Pancreas (tissue), 10 donors: ENCODE measurements around the gene IFTAP. TPM values are rescaled to one million over a fixed set of nuclear protein-coding genes. Genes with fewer than 3 reads are reported as not detected.

Source experiments
- ATAC-seq, 4 donors: fragments of 200-7000 bp; cut with Tn5 transposase; one replicate each; pipeline versions ENCODE4 v1.8.0 to v1.9.1; 2020; ENCODE audit warnings: mild to moderate bottlenecking in 4 of 4, moderate library complexity in 4 of 4
- DNase-seq, 6 donors: peaks; one replicate each; pipeline ENCODE4 v3.0.0-alpha.2; 2020
- FAIRE-seq: peaks from 2 replicates; lab custom pipeline; 2012; peaks lifted over from hg19 to GRCh38; lab: Jason Lieb, UNC
- H3K27ac ChIP-seq, 4 donors: fragments of 200-600 bp; sonication (generic); 1 replicate in 3 of 4; 2 replicates in 1 of 4; pipeline versions ENCODE4 v1.5.0 to v1.8.0; 2020
- H3K27me3 ChIP-seq, 4 donors: fragments of 200-600 bp; one replicate each; pipeline ENCODE4 v1.8.0; 2021
- H3K36me3 ChIP-seq, 3 donors: fragments of 200-600 bp; sonication (generic) in 1 of 3; one replicate each; pipeline versions ENCODE4 v1.5.0 to v1.8.0; 2020 to 2021
- H3K4me1 ChIP-seq, 3 donors: fragments of 200-600 bp; one replicate each; pipeline ENCODE4 v1.8.0; 2021
- H3K4me3 ChIP-seq, 4 donors: fragments of 200-600 bp; sonication (generic) in 2 of 4; one replicate each; pipeline versions ENCODE4 v1.5.0 to v1.8.0; 2020 to 2021
- H3K9me3 ChIP-seq, 4 donors: fragments of 200-600 bp; one replicate each; pipeline ENCODE4 v1.8.0; 2021
- CTCF ChIP-seq, 4 donors: fragments of 200-600 bp; sonication (generic) in 3 of 4; IDR thresholded peaks; one replicate each; pipeline versions ENCODE4 v1.5.0 to v1.8.0; 2021; ENCODE audit warnings: antibody characterized with exemption in 4 of 4
- WGBS, 2 donors: extraction: QIAGEN DNeasy Blood & Tissue Kit; methylation state at CpG; one replicate each; pipeline ENCODE4 v1.1.7; 2013; 5-methylcytosine and 5-hydroxymethylcytosine counted together
- intact Hi-C, 3 donors: fragments of 100-400 bp; cut with DNase I; formaldehyde crosslinking; loops; one replicate each; pipeline versions ENCODE4 v1.11.1 to v1.14.2; 2022
- polyA plus RNA-seq, 2 donors: library from polyadenylated mRNA; stranded (reverse); fragments of 200-250 nt; gene quantifications; one replicate each; pipeline ENCODE4 v1.2.3, GENCODE V29; 2013
- total RNA-seq, 6 donors: library from RNA; stranded (reverse); fragmentation: NEBNext Ultra II Directional in 4 of 6; extraction: Animal tissue kit (Norgen Biotek cat#: 25700) in 4 of 6; gene quantifications; one replicate each; pipeline versions ENCODE4 v1.2.1 to v1.2.4, GENCODE V29; 2021 to 2023
- donor health status: healthy with polysubstance abuse.
- donor health status: DM: no; HTN: no; CAD: no; lungs with moderate emphysema.
- donor health status: DM: no; HTN: no; CAD: no.
- donor health status: control.
- donor health status: control.
- donor health status: Bipolar disorder and iron deficiency.
- donor health status: DM: yes; HTN: yes; CAD: no.
- donor health status: DM: no; HTN: no; CAD: no.
- donor health status: DM: no; HTN: no; CAD: no.
- donor health status: DM: yes; HTN: yes; CAD: no.

The IFTAP gene
- total and polyA plus RNA-seq, 8 donors, result 4.2 to 14.4 (median 7.8) TPM

- no peaks in the 10 kb centered on the region for H3K27me3 ChIP-seq
- peak in 3 of 4 donors; percentile 32 to 49 (median 44) for TF ChIP-seq CTCF (IDR thresholded peaks at IDR 0.05)
- H3K27ac ChIP-seq, result no peak overlapping the region
- 1 to 3% methylated on average over 15 of the region's 15 CpGs for WGBS, 2 donors
- no peaks in the 10 kb centered on the region for H3K4me1 ChIP-seq
- H3K4me3 ChIP-seq, result peak overlapping the region in 2 of 4 donors; percentile 32 to 38
- no peaks in the 10 kb centered on the region for H3K36me3 ChIP-seq
- ATAC-seq (peak; percentile 82 to 98 (median 94)), FAIRE-seq (peak; percentile 61), DNase-seq (peak in 3 of 6 donors; percentile 34 to 63 (median 35))
- H3K9me3 ChIP-seq, result no peaks in the 10 kb centered on the region
- intact Hi-C loops, result loop anchor here in 2 of 3 donors (5.0 to 10.0 kb wide), 3 partner anchors 58 to 180 kb away; no protein-coding TSS in a partner anchor
Observed at GRCh38 chr11:36564376-36565030, 29.8 kb upstream of the IFTAP start.

GRCh38 chr11:36565031-36565610 is 29.2 kb upstream of the IFTAP start:
- no peak for DNase-seq
- no peaks in the 10 kb centered on the region for H3K36me3 ChIP-seq
- ATAC-seq, result peak in 1 of 4 donors; percentile 24
- intact Hi-C loops, result loop anchor here in 2 of 3 donors (5.0 to 10.0 kb wide), 3 partner anchors 57 to 180 kb away; no protein-coding TSS in a partner anchor
- no peak overlapping the region for H3K27ac ChIP-seq
- H3K4me1 ChIP-seq, result no peaks in the 10 kb centered on the region
- TF ChIP-seq CTCF (IDR thresholded peaks at IDR 0.05), result no peak
- H3K4me3 ChIP-seq, result peak overlapping the region in 2 of 4 donors; percentile 32 to 38
- WGBS, 2 donors, result 46 to 48% methylated on average over 6 of the region's 6 CpGs
- H3K9me3 ChIP-seq, result no peaks in the 10 kb centered on the region
- no peaks in the 10 kb centered on the region for H3K27me3 ChIP-seq
- no peak for FAIRE-seq

GRCh38 chr11:36566407-36567053 is 27.8 kb upstream of the IFTAP start:
- Histone ChIP-seq H3K9me3 (no peaks in the 10 kb centered on the region), H3K27me3 (no peaks in the 10 kb centered on the region), H3K4me3 (no peak overlapping the region), H3K27ac (no peak overlapping the region), H3K36me3 (no peaks in the 10 kb centered on the region), H3K4me1 (no peaks in the 10 kb centered on the region)
- intact Hi-C loops, result loop anchor here in 2 of 3 donors (5.0 to 10.0 kb wide), 3 partner anchors 56 to 178 kb away; no protein-coding TSS in a partner anchor
- no peak for DNase-seq
- 93 to 96% methylated on average over 4 of the region's 4 CpGs for WGBS, 2 donors
- TF ChIP-seq CTCF (IDR thresholded peaks at IDR 0.05), result no peak
- FAIRE-seq, result no peak
- no peak for ATAC-seq

- no peak within 1 kb of the TSS for H3K4me3 ChIP-seq
- WGBS, 2 donors, result 95 to 99% methylated on average over 1 of the region's 1 CpG
- H3K36me3 ChIP-seq, result no peaks in the 10 kb centered on the region
- no peak for TF ChIP-seq CTCF (IDR thresholded peaks at IDR 0.05)
- ATAC-seq (no peak), DNase-seq (no peak), FAIRE-seq (no peak)
- no peaks in the 10 kb centered on the region for H3K27me3 ChIP-seq
- H3K9me3 ChIP-seq, result no peaks in the 10 kb centered on the region
- no peak within 1 kb of the TSS for H3K27ac ChIP-seq
- no peaks in the 10 kb centered on the region for H3K4me1 ChIP-seq
- intact Hi-C loops, result loop anchor here in 2 of 3 donors (5.0 to 10.0 kb wide), 3 partner anchors 55 to 177 kb away; no protein-coding TSS in a partner anchor
Observed at GRCh38 chr11:36567694-36568093, 26.6 kb upstream of the IFTAP start, which contains the start of gene RAG1. TSS of gene RAG1 (plus strand) at chr11:36568007. CDS start at chr11:36573305, 5,298 bp downstream.
